HPDE6-E6E7 (cell line): ENCODE results near the gene CFAP61.

Experiments used
- DNase-seq: peaks from one replicate; pipeline ENCODE4 v3.0.0; 2011; ENCODE audit warnings: missing footprints; ENCODE audit errors: extremely low spot score

Gene CFAP61

DNA sequence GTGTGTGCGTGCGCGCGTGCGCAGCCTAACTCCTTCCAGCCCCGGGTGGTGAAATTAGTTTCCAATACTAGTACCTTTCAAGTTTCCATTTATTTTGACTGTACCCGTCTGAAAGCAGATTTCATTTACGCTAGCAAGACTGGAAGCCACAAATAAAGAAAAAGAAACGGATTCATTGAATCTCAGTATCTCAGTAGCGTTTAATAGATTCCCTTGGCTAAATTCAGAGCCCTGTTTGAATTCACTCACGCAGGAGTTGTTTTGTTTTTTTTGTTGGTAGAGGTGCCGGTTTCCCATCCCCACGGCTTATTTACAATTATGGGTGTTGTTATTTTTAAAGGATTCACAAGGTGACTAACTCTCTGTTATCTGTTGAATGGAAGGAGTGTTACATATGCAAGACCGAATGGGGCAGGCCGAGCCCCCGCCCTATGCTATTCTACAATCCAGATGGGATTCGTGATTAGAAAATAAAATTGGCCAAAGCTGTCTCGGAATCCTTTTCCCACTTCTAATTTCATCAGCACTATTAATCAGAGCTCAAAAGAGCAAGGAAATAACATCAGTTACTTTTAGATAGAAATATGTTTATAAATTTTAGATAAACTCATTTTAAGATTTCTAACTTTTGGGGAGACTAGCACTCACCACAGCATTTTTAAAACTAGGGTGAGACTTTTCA, 313.3 kb downstream of the CFAP61 start:
- DNase-seq, result no peak

DNA sequence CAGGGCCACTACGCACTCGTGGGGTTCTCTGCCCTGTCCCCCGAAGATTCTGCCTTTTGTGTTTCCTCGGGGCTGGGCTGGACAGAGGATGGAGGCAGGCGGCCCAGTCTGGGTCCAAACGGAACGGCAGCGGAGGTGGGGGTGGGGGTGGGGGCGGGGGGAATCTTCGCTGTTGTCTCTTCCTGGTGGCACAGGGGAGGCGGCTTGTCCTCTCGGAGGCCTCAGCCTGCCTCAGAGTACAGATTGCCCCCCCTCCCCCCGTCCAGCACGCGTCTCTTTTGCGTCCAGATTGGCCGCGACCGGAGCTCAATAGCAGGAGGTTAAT, 314.2 kb downstream of the CFAP61 start:
- DNase-seq, result no peak

DNA sequence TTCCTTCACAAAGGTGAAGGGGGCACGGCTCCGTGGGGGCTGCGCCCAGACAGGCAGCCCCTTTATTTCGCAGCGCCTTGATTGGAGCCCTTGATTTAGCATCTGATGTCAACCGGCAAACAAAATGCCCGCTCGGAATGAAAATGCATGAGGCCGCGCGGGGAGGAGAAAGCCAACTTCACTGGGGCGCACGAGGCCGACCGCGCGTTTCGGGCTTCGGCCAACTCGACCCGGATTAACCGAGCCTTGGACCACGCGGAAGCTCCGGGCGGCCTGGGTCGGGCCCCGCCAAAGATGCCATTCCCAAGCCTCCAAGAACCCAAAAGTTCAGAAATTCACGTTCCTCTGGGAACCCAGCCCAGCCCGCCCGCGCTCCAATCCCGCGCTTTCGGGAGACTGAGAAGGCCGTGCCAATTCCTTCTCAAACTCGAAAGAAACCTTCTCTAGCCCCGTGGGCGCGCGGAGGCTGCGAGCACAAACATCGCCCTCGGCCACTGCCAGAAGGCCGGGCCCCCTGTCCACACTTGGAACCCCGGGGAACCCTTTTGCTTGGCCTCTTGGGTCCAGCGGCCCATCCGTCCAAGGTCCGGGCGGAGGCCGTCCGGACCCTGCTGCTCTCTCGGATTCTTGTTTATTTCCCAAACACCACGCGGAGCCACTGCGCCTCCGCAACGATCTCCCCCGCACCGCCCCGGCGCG, 314.7 kb downstream of the CFAP61 start:
- no peak for DNase-seq

DNA sequence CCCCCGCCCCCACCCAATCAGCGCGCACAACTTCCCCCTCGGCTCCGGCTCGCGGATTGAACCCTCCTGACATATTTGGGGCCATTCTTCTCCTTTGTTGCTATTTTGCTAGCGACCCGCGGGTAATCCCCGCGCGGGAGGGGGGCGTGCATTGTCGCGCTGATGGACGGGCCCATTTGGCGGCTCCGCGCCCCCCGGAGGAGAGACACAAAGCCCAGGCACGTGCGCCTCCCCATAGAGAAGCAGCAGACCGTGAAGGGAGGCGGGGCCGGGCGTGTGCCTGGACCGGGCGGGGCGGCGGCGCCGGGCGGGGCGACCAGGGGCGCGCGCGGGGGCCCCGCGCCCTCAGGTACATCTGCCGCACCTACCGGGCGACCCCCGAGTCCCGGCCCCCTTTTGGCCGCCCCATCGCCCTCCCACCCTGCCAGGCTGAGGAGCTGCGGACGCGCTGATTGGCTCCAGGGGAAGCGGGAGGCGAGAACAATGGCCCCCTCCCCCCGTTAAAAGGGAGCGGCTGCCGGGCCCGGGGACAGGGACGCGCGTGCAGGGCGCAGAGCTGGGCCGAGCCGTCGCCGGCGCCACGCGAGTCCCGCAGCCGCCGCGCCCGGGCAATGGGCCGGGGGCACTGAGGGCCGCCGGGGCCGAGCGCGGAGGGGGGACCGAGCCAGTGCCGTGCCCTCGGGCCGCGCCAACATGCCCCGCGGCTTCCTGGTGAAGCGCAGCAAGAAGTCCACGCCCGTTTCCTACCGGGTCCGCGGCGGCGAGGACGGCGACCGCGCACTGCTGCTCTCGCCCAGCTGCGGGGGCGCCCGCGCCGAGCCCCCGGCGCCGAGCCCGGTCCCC, 315.5 kb downstream of the CFAP61 start, which contains the start of gene INSM1:
INSM1 (plus strand) TSS at position 530 of the 843 bp plus-strand sequence; CDS start at position 694, 164 bp downstream.
- no peak for DNase-seq

DNA sequence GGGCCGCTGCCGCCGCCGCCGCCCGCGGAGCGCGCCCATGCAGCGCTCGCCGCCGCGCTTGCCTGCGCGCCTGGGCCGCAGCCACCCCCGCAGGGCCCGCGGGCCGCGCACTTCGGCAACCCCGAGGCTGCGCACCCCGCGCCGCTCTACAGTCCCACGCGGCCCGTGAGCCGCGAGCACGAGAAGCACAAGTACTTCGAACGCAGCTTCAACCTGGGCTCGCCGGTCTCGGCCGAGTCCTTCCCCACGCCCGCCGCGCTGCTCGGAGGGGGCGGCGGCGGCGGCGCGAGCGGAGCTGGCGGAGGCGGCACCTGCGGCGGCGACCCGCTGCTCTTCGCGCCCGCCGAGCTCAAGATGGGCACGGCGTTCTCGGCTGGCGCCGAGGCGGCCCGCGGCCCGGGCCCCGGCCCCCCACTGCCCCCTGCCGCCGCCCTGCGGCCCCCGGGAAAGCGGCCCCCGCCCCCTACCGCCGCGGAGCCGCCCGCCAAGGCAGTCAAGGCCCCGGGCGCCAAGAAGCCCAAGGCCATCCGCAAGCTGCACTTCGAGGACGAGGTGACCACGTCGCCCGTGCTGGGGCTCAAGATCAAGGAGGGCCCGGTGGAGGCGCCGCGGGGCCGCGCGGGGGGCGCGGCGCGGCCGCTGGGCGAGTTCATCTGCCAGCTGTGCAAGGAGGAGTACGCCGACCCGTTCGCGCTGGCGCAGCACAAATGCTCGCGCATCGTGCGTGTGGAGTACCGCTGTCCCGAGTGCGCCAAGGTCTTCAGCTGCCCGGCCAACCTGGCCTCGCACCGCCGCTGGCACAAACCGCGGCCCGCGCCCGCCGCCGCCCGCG, 316.3 kb downstream of the CFAP61 start:
- DNase-seq, result no peak

DNA sequence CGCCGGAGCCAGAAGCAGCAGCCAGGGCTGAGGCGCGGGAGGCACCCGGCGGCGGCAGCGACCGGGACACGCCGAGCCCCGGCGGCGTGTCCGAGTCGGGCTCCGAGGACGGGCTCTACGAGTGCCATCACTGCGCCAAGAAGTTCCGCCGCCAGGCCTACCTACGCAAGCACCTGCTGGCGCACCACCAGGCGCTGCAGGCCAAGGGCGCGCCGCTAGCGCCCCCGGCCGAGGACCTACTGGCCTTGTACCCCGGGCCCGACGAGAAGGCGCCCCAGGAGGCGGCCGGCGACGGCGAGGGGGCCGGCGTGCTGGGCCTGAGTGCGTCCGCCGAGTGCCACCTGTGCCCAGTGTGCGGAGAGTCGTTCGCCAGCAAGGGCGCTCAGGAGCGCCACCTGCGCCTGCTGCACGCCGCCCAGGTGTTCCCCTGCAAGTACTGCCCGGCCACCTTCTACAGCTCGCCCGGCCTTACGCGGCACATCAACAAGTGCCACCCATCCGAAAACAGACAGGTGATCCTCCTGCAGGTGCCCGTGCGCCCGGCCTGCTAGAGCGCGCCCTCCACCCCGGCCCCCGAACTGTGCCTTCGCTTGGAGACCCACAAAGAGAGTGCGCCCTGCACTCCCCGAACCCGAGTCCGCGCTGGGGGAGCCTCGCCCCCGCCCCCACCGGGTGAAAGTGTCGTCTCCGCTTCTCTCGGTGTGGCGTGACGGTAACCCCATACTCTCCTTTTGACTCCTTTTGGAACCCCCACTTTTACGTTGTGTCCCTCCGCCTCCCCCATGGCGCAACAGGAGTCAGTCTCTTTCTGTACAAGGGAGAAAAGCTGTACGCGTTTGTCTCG, 317.1 kb downstream of the CFAP61 start:
- DNase-seq, result no peak

DNA sequence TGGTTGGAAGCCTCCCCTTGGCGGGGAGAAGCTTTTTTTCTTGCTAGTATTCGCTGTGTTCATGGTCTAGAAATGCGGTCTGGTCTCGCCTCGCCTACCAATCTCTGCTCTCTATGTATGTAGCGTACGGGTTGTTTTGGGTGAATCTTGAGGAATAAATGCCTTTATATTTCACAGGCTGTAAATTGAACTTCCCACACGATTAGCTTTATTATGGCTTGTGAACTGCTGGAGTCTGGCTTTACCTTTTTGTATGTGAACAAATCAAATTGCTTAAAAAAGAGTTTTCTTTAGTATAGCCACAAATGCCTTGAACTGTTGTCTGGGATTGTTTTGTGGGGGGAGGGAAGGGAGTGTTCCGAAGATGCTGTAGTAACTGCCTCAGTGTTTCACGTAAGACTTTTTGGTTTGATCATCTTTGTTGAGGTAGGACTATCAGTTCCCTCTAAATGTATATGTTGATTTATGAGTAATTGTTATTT, 317.8 kb downstream of the CFAP61 start:
- DNase-seq, result no peak

DNA sequence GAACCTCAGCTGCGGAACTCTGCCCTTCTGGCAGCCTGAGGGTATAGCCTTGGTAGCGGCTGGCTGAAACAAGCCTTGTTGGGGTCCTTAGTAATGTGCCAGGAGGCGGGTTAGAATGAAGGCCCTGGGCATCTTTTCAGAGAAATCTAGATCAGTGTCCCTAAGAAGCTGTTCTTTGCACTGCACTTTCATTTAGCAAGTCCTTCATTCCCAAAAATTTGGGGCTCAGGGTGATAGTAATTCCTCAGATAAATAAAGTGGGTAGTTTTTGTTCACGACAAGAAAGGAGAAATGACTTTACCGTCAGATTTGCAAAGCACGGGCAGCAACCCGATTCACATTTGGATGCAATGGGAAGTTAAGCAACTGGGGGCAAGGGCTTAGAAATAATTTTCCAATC, 318.8 kb downstream of the CFAP61 start:
- no peak for DNase-seq

DNA sequence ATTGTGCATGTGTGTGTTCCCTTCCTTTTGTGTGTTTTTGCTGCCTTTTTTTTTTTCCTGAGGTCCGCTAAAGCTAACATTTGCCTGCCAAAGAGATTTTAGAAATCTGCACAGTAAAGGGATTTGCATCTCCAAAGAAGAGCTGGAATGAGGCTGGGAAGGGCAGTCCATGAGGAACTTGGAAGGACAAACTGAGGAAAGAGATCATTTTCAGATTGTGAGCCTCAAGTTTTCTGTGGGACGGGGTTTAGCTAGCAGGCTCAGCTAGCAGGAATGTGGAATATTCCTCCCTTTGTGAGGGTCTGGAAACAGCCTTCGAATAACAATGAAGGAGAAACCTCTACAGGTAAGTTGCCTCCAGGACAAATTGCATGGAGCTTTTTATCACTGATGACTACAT, 319.3 kb downstream of the CFAP61 start:
- no peak for DNase-seq

DNA sequence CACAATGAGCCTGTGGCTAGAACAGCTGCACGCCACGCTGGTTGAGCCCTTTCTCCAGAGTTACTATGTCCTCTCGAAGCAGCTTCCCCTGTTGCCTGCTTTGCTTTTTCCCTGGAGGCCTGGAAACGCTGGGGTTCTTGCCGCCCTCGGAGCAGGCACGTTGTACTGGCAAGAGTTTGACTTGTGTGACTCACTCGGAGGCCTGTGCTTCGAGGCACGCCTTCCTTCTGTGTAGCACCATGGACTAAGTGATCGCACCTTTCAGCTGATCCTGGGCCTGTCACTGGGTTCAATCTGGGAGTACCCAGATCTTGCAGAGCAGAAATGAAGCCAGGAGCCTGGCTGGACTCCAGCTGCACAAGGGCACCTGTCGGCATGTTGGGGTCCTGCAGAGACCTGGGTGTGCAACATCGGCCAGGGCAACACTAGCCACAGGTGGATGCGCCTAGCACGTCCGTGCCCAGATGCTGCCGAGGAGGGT, 320.8 kb downstream of the CFAP61 start:
- no peak for DNase-seq

DNA sequence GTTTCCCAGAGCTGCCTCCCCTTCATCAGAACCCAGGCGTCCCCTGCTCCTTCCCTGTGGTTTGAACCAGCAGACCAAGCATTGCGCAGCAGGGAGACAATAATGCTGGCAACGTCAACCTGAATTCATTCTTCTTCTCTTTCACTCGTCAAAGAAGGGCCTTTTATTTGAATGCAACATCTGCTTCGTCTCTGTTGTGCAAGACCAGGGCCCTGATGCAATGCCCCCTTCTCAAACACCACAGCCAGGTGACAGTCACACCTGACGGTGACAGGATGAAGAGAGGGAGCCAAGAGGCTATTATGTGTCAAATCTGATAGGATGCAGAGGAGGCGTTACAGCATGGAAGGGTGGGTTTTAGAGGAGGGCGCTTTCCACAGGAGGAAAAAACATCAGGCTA, 323.5 kb downstream of the CFAP61 start:
- no peak for DNase-seq

DNA sequence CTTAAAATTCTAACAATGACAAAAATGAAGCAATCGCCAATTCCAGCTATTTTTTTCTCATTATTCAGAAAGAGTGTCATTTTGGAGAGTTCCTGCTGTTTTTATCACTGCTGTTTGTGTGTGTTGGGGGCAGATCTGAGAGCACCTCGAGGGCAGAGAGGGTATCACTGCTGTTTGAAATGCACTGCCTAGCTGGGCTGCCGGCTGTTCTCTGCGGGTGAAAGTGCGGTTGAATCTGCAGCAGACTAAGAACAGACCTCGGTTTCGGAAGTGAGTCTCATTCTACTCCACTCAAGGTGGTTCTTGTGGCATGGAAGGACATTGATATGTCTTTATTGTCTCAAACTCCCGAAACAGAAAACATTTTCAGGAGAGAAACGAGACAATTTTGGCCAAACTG, 333.9 kb downstream of the CFAP61 start:
- DNase-seq, result no peak

DNA sequence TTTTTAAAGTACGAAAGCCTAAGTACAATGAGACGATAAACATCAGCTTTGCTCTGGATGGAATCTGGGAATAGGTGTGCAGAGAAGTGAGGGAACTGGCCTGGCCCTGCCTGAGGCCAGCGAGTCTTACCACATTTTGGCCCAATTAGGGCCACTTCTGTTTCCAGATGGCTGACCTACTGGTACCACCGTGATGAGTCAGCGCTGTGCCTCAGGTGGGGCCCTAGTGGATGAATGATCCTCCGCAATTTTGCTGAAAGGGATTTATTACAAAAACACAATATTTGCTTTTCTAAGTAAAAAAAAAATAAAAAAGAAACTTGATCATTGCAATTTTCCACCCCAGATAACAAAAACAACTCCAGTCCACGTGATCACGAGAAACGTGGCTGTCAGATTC, 338.1 kb downstream of the CFAP61 start:
- DNase-seq, result no peak

DNA sequence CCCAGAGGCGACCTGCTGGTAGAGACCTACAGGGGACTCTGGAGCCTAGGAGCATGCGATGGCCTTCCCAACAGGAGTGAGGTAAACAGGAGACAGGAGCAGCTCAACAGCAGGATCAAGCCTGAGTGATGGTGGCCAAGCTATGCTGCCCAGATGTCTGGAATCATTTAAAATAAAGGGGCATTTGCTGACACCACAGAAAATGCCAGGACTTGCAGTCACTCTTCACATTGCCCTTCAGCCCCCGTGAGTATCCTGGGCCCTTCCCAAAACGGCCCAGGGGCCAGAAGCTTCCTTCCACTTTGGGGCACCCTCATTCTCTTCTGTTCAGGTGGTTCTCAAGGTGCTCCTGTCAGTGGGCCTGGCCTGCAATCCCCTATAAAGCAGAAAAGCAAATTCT, 338.8 kb downstream of the CFAP61 start:
- DNase-seq, result no peak

DNA sequence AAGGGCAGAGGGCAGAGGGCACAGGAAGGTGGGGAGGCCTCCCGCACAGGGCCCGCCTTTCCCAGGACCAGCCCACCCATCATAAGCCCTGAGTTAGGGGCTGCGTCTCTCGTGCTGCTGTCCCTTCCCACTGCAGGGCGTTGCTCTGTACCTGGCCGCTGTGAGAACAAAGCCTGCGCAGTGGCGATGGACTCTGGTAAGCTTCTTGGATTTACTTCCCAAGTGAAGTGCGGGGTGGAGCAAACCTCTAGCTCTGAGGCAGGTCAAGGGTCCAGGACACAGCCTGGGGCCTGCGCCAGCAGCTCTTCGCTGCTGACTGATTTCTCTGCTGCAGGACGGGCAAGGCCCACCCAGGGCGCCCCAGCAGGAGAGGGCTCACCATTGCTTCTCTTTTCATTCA, 339.4 kb downstream of the CFAP61 start:
- no peak for DNase-seq

DNA sequence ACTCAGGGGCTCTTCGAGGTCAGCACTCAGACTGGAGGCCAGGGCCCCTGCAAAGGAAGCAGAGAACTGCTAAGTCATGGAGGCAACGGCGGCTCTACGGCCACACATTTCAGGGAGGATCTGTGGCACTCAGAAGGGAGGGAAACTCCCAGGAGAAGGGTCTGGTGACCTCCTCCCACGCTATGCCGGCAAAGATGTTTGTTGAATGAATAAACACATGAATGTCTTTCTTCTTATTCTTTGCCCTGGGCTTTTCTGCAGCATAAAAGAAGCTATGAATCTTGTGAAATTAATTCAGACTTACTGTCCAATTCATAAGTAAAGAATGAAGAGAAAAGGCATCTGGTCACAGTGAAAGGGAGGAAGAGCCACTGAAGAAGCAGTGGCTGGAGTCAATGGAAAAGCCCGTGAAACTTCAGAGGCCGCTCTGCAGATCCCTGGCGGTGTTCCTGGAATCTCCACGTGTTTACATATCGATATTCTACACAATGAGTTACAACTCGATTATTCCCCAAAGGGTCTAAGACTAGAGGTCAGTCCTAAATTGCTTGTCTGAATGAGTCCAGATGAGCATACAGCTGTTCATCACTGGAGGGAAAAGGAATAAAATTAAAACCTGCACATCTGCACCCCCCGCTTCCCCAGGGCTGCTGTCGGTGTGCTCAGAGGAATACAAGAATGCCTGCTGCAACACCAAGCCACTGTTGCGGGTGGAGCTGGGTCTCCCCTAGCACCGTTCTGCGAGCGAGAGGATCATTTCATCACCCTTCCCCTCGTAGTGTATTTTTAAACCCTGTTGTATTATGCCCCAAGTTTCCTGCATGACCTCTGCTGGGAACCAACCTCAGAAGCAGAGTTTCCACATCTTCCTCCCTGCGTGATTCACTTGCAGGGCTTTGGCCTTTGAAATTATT, 341.1 kb downstream of the CFAP61 start:
- no peak for DNase-seq

DNA sequence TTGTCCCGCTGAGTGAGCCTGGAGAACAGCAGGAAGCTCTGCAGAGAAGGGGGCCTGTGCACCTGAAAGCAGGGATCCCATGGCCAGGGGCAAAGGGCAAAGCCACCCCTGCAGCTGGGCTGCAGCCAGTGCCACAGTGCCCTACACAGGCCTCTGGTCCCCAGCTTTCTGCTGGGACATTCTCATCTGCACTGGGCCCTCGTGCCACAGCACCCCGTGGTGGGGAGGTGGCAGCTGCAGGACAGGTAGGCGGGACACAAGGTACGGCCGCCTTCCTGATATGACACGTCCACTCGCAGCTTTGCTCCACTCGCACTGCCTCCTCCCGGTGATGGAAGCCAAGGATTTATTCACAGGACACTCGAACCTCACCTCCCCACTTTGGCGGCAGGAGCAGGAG, 342.8 kb downstream of the CFAP61 start:
- DNase-seq, result no peak

DNA sequence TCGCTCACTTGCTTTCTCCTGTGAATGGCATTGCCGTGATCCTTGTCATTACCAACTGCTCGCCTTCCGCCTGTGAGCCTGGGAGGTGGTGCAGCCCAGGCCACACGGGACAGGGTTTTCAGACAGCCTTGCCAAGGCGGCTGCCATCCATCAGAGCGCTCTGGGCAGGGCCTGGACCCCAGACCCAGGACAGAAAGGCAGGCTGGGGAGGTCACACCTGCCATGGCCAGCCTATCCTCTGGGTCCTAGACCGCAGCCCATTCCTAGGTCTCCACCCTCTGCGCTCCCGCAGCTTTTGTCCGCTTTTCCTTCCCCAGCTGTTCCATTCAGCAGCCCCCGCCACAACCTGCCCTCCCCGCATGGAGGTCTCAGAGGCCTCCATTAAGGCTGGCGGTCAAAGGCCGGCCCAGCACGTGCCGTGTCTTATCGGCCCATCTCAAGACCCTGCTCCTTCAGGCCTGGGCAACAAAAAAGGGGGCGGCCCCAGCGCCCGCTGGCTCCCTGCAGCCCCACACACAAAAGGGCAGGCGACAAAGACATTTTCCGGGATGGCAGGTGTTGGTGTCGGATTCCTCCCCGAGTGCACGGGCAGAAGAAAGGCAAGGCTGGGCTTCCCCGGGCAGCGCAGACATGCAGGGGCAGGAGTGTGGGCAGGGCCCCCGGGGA, 343.7 kb downstream of the CFAP61 start:
- DNase-seq, result no peak

DNA sequence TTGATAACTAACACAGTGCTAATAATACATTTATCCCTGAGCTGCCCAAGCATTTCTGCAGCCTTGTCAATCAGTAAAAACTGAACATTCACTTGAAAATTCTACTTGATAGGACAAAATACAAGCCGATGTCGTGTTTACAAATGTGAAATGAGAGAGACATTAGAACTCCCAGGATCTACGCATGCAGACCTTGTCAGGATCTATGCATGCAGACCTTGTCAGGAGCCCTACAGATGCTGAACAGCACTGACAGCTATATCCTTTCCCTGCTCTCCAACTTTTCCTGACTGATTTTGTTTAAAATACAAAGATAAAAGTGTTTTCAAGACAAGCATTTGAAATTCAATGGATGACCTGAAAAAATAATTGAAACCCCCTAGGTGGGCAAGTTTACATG, 344.5 kb downstream of the CFAP61 start:
- no peak for DNase-seq
